Right cardiac atrium (tissue), 5 donors: ENCODE measurements around the gene DYNLL2. TPM values are rescaled to one million over a fixed set of nuclear protein-coding genes. Genes with fewer than 3 reads are reported as not detected.
"Not testable (repeated sequence)": the region's sequence is repeated elsewhere in the genome, so short reads cannot be mapped to it uniquely, and the experiment has no call there.

Source experiments
- ATAC-seq, 2 donors: fragments of 200-7000 bp; cut with Tn5 transposase; one replicate each; pipeline versions ENCODE4 v1.8.0 to v1.9.1; 2020; ENCODE audit warnings: moderate library complexity in 2 of 2, mild to moderate bottlenecking in 1 of 2
- DNase-seq, 3 donors: peaks; one replicate each; pipeline ENCODE4 v3.0.0-alpha.2; 2020
- H3K27ac ChIP-seq: one replicate; pipeline ENCODE4 v1.5.1; 2013; ENCODE audit warnings: mild to moderate bottlenecking, low read length, control low read depth, moderate library complexity
- H3K27me3 ChIP-seq: one replicate; pipeline ENCODE4 v1.6.1; 2013; ENCODE audit not compliant: control insufficient read depth, insufficient read depth
- H3K4me1 ChIP-seq: one replicate; pipeline ENCODE4 v1.6.1; 2013; ENCODE audit warnings: low read length; ENCODE audit not compliant: control insufficient read depth, insufficient read depth
- H3K4me3 ChIP-seq: one replicate; pipeline ENCODE4 v1.5.1; 2013; ENCODE audit warnings: low read length, control low read depth
- H3K9me3 ChIP-seq: one replicate; pipeline ENCODE4 v1.6.1; 2013; ENCODE audit warnings: low read length; ENCODE audit not compliant: control insufficient read depth
- WGBS: extraction: QIAGEN DNeasy Blood & Tissue Kit; methylation state at CpG from one replicate; pipeline ENCODE4 v1.1.7; 2013; 5-methylcytosine and 5-hydroxymethylcytosine counted together
- intact Hi-C, 4 donors: fragments of 100-400 bp; cut with DNase I; formaldehyde crosslinking; loops; one replicate each; pipeline versions ENCODE4 v1.11.0 to v1.14.0; 2022 to 2023
- polyA plus RNA-seq: library from polyadenylated mRNA; stranded (reverse); fragments of 200-250 nt; gene quantifications from one replicate; pipeline ENCODE4 v1.2.3, GENCODE V29; 2013
- total RNA-seq, 4 donors: library from RNA; stranded (reverse); fragmentation: NEBNext Ultra II Directional; extraction: Animal tissue kit (Norgen Biotek cat#: 25700); gene quantifications; one replicate each; pipeline ENCODE4 v1.2.1, GENCODE V29; 2021
- donor health status: healthy with polysubstance abuse.
- donor health status: DM: no; HTN: yes; CAD: no.
- donor health status: DM: no; HTN: no; CAD: no.
- donor health status: DM: no; HTN: yes; CAD: no; lungs with severe emphysema.
- donor health status: DM: yes; HTN: yes; CAD: no.

The DYNLL2 gene
- total and polyA plus RNA-seq, 5 donors = 58.1 to 73.4 (median 69.3) TPM

DNA sequence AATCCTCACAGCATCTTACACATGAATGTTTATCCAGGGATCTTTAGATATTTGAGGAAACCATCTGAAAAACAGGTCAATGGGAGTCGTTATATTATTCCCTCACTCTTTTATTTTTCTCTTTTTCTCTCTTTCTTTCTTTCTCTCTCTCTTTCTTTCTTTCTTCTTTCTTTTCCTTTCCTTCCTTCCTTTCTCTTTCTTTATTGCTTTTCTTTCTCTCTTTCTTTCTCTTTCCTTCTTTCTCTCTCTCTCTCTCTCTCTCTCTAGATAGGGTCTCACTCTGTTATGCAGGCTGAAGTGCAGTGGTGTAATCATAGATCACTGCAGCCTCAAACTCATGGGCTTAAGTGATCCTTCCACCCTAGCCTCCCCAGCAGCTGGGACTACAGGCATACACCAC lies 44.6 kb downstream of the DYNLL2 start:
- no peak for DNase-seq
- Histone ChIP-seq H3K27ac (no peak overlapping the region), H3K27me3 (peaks cover 3% of the 10 kb centered on the region), H3K9me3 (no peaks in the 10 kb centered on the region), H3K4me3 (no peak overlapping the region), H3K4me1 (no peaks in the 10 kb centered on the region)
- WGBS = 46% methylated on average over 1 of the region's 1 CpG
- intact Hi-C loops = no loop called here
- no peak for ATAC-seq

DNA sequence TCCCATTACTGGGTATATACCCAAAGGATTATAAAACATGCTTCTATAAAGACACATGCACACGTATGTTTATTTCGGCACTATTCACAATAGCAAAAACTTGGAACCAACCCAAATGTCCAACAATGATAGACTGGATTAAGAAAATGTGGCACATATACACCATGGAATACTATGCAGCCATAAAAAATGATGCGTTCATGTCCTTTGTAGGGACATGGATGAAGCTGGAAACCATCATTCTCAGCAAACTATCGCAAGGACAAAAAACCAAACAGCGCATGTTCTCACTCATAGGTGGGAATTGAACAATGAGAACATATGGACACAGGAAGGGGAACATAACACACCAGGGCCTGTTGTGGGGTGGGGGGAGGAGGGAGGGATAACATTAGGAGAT lies 49.5 kb downstream of the DYNLL2 start:
- H3K9me3 ChIP-seq, ATAC-seq, intact Hi-C loops, H3K4me1 ChIP-seq, DNase-seq, H3K4me3 ChIP-seq, H3K27ac ChIP-seq, H3K27me3 ChIP-seq: not testable (repeated sequence)
- 96% methylated on average over 5 of the region's 5 CpGs for WGBS

DNA sequence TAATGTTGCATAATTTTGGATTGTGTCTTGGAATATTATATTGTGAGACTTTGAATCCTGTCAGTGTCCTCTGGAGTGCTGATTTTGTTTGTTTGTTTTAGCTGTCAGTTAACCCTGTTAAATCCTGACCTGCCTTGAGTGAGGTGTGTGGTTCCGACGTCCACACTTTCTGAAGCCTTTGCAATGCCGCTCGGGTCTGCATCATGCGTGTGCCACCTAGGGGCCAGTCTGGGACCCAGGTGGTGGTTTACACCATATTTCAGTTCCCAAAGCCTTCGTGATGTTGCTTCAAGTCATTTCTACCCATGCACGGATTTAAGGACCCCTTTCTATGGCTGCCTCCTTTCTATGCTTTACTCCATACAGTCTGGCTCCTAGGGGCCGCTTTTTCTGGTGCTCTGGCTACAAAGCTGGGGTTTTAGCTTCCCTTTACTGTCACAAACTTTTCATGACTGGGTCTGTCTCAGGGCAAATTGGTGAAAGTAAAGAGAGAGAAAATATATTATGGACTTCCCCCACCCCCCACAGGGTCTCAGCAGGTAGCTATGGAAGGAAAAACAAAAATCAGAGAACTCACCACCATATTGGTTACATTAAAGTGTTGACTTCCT lies 53.6 kb downstream of the DYNLL2 start:
- no peak for DNase-seq
- H3K4me3 ChIP-seq = no peak overlapping the region
- WGBS = 26% methylated on average over 8 of the region's 8 CpGs
- ATAC-seq = no peak
- intact Hi-C loops = no loop called here
- peaks cover 2% of the 10 kb centered on the region for H3K9me3 ChIP-seq
- H3K4me1 ChIP-seq = no peaks in the 10 kb centered on the region
- no peak overlapping the region for H3K27ac ChIP-seq
- H3K27me3 ChIP-seq = peaks cover 2% of the 10 kb centered on the region

DNA sequence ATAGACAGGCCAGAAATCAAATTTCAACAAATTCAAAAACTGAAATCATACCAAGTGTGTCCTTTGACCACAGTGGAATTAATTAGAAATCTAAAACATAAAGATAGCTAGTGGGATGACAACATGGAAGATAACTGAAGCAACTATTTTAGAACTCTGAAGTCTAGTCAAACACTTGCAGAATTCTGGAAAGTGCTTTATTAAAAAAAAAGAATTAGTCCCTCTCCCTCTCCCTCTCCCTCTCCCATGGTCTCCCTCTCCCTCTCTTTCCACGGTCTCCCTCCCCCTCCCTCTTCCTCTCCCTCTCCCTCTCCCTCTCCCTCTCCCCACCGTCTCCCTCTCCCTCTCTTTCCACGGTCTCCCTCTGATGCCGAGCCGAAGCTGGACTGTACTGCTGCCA lies 58.3 kb downstream of the DYNLL2 start:
- Histone ChIP-seq H3K27ac (no peak overlapping the region), H3K27me3 (peaks cover 2% of the 10 kb centered on the region), H3K4me1 (no peaks in the 10 kb centered on the region), H3K4me3 (no peak overlapping the region), H3K9me3 (peaks cover 2% of the 10 kb centered on the region)
- intact Hi-C loops = no loop called here
- DNase-seq (no peak), ATAC-seq (no peak)
- 73% methylated on average over 5 of the region's 5 CpGs for whole genome bisulfite sequencing

DNA sequence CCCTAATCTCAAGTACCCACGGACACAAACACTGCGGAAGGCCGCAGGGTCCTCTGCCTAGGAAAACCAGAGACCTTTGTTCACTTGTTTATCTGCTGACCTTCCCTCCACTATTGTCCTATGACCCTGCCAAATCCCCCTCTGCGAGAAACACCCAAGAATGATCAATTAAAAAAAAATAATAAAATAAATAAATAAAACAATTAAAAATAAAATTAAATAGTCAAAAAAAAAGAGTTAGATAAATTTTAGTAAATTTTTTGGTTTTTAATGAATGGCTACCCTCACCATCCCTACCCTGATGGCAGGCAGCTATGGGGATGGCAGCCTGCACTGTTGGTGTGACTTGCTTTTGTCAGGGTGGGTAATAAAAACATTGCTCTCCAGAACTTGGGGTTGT lies 60.1 kb downstream of the DYNLL2 start:
- H3K4me3 ChIP-seq, H3K27ac ChIP-seq, ATAC-seq, intact Hi-C loops, DNase-seq, H3K9me3 ChIP-seq, H3K4me1 ChIP-seq, H3K27me3 ChIP-seq: not testable (repeated sequence)
- WGBS = 64% methylated on average over 4 of the region's 4 CpGs

DNA sequence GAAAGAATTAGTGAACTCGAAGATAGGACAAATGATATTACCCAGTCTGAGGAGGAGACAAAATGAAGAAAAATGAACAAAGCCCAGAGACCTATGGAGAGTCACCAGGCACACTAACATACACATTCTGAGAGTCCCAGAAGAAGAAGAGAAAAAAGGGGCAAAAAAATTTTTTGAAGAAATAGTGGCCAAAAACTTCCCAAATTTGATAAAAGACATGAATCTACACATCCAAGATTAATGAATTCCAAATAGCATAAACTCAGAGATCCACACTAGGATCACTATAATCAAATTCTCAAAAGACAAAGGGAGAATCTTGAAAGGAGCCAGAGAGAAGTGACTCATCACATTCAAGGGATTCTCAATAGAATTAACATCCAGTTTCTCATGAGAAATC lies 61.6 kb downstream of the DYNLL2 start:
- H3K9me3 ChIP-seq = no peaks in the 10 kb centered on the region
- no peaks in the 10 kb centered on the region for H3K4me1 ChIP-seq
- H3K27me3 ChIP-seq = no peaks in the 10 kb centered on the region
- no peak overlapping the region for H3K27ac ChIP-seq
- H3K4me3 ChIP-seq = no peak overlapping the region
- no peak for ATAC-seq
- no peak for DNase-seq
- intact Hi-C loops = no loop called here
- 82% methylated on average over 1 of the region's 1 CpG for WGBS

Other genes with a start within 250 kb of the DYNLL2 start
- 10 to 100 TPM; 50.9 to 68.3 (median 61.1) TPM for gene MRPS23, start 233.4 kb upstream of the DYNLL2 start, total RNA-seq
- 54.7 TPM for gene MRPS23, start 233.4 kb upstream of the DYNLL2 start, polyA plus RNA-seq
- gene CUEDC1, start 128.0 kb upstream of the DYNLL2 start, total RNA-seq = 10 to 100 TPM; 53.1 to 60.5 (median 55.1) TPM
- gene CUEDC1, start 128.0 kb upstream of the DYNLL2 start, polyA plus RNA-seq = 41.0 TPM
- gene VEZF1, start 95.2 kb upstream of the DYNLL2 start, total RNA-seq = 10 to 100 TPM; 67.4 to 74.6 (median 68.5) TPM
- gene VEZF1, start 95.2 kb upstream of the DYNLL2 start, polyA plus RNA-seq = 20.0 TPM
- gene SRSF1, start 76.2 kb upstream of the DYNLL2 start, total RNA-seq = 100 to 1,000 TPM in 3 of 4 donors, 10 to 100 TPM in 1; 97.9 to 132 (median 126) TPM
- gene SRSF1, start 76.2 kb upstream of the DYNLL2 start, polyA plus RNA-seq = 58.9 TPM
- gene OR4D1, start 65.0 kb downstream of the DYNLL2 start, total RNA-seq = not detected
- not detected for gene OR4D1, start 65.0 kb downstream of the DYNLL2 start, polyA plus RNA-seq
- gene OR4D2, start 83.6 kb downstream of the DYNLL2 start, total RNA-seq = not detected
- gene OR4D2, start 83.6 kb downstream of the DYNLL2 start, polyA plus RNA-seq = not detected
- not detected for gene EPX, start 109.3 kb downstream of the DYNLL2 start, total RNA-seq
- gene EPX, start 109.3 kb downstream of the DYNLL2 start, polyA plus RNA-seq = not detected
- gene MKS1, start 135.8 kb downstream of the DYNLL2 start, total RNA-seq = 10 to 100 TPM in 1 of 4 donors, 1 to 10 TPM in 3; 5.6 to 11.4 (median 7.2) TPM
- gene MKS1, start 135.8 kb downstream of the DYNLL2 start, polyA plus RNA-seq = 5.9 TPM
- gene LPO, start 155.2 kb downstream of the DYNLL2 start, total RNA-seq = not detected
- gene LPO, start 155.2 kb downstream of the DYNLL2 start, polyA plus RNA-seq = 0.29 TPM
- under 1 TPM; 0.06 to 0.50 (median 0.23) TPM for gene MPO, start 197.5 kb downstream of the DYNLL2 start, total RNA-seq
- 0.07 TPM for gene MPO, start 197.5 kb downstream of the DYNLL2 start, polyA plus RNA-seq
- 10 to 100 TPM in 3 of 4 donors, 1 to 10 TPM in 1; 7.0 to 21.5 (median 19.2) TPM for gene TSPOAP1, start 245.4 kb downstream of the DYNLL2 start, total RNA-seq
- gene TSPOAP1, start 245.4 kb downstream of the DYNLL2 start, polyA plus RNA-seq = 13.0 TPM